ENCODE measurements around the gene TBC1D16.
"Not testable (repeated sequence)": the region's sequence is repeated elsewhere in the genome, so short reads cannot be mapped to it uniquely, and the experiment has no call there.

Gene TBC1D16

GRCh38 chr17:80002690-80003490 lies 32.8 kb downstream of the TBC1D16 start:
- DNase-seq = no peak

GRCh38 chr17:80002070-80002641 lies 33.5 kb downstream of the TBC1D16 start:
- no peak for DNase-seq

- DNase-seq = no peak
Measured at GRCh38 chr17:80000981-80001775, 34.5 kb downstream of the TBC1D16 start.

- DNase-seq = no peak
Measured at GRCh38 chr17:80000136-80000535, 35.5 kb downstream of the TBC1D16 start.

- no peak for DNase-seq
Measured at GRCh38 chr17:79997011-79997660, 38.5 kb downstream of the TBC1D16 start.

- no peak for DNase-seq
Measured at GRCh38 chr17:79996291-79996690, 39.4 kb downstream of the TBC1D16 start.

- DNase-seq = no peak
Measured at GRCh38 chr17:79995696-79996095, 40.0 kb downstream of the TBC1D16 start.

DNA sequence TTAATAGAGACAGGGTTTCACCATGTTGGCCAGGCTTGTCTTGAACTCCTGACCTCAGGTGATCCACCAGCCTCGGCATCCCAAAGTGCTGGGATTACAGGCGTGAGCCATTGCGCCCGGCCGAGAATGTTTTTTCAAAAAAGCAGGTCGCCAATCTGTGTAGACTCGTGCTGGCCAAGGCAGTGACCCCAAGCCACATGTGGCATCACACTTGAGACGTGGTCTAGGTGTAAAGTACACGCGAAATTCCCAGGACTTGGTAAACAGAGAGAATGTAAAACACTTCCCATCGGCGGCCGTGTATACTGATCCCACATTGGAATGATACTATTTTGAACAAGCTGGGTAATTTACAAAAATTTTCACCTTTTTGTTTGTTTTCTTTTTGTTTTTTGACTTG lies 41.1 kb downstream of the TBC1D16 start:
- no peak for DNase-seq

- DNase-seq = not testable (repeated sequence)
Measured at GRCh38 chr17:79994228-79994569, 41.5 kb downstream of the TBC1D16 start.

DNA sequence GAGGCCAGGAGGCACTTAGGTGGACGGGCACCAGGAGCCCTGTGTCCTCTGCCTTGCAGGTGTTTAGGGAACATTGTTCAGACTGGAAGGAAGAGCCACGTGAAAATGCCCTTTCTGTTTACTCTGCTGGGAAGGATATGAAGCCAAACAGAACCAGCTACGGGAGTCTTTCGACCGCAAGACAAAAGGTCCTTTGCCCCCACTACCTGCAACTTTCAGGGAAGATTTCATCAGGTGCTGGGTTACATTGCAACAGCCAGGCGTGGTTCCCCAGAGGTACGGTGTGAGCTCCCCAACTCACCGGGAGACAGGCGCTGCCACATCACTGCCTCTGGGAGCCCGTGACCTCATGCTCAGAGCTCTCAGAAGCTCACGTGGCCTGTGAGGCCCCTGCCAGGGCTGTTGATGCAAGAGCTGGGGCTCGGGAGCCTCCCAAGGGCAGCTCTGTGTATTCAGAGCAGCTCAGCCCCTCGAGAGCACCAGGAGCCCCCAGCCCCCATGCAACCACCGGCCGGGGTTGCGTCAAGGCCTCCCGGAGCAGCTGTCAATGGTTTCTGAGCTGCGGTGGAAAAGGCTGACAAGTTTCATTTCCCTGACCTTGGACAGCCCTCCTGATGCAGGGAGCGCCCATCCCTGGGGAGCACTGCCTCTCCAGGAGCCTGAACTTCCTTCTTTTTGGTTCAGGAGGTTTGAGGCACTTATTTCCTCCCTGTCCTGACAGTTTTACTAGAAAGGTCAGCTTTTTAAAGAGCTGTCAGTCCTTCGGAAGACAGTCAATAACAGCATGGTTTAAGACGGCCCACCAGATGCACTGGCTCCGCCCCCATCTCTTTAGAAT lies 42.1 kb downstream of the TBC1D16 start:
- peak; percentile 49 to 71 for DNase-seq

DNA sequence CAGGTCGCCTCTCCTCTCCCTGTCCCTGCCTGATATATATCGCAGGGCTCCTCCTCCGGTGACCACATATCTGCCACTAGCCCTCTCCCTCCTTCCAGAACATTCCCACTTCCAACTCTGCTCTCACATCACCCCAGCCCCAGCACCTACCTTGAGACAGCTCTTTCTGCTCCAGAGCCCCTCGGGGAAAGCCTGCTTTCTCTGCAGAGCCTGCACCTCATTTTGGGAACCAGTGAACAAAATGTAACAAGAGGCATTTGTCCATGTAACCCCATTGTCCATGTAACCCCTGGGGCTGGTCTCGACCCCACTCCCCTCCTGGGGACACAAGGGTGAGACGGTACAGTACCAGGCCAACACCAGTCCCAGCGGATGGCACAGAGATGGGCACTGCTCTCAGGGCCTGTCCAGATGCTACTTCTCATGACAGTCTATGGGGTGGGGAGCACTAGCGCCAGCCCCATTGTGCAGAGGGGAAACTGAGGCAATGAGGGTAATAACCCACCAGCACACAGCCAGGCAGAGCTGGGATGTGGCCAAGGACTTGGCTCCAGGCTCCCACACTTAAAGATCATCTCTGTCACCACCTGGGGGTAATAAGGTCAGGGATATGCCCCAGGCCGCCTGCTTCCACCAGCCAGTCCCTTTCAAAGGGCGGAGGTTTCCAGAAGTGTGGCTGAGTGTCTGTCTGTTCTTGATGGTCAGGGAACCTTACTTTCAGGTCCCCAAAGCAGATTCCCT lies 42.9 kb downstream of the TBC1D16 start:
- peak; percentile 26 to 64 for DNase-seq

DNA sequence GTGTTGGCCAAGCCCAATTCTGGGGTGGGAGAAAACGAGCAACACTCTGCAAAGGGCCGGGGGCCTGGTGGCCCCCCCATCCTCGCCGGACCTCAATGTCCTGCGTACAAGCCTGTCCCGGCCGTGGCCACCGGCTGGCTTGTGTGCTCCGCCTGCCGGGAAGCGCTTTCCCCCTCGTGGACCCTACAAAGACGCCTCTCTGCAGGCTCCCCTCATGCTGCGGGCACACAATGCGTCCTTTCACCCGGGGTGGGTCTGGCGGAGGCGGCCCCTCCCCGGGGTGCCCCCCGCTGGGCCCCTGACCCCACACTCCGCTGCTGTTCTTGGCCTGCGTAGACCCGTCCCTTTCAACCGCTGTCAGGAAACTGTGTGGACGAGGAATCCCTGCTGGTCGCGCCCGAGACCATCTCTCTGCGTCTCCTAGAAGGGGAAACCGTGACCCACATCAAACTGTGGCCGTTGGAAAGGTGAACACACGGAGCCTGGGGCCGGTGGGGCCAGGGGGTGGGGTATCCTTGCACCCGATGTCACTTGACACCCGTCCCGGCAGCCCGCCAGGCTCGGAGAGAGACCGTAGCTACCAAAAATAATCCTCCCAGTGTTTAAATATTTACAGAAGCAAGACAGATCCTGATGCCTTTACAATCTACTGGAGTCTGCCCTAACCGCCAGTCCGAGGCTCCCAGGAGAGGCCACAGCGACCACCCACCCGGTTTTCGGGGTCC lies 43.6 kb downstream of the TBC1D16 start:
- peak; percentile 55 to 76 for DNase-seq

- peak; percentile 76 to 94 for DNase-seq
Measured at GRCh38 chr17:79991140-79991923, 44.3 kb downstream of the TBC1D16 start.

GRCh38 chr17:79990704-79991103 lies 45.0 kb downstream of the TBC1D16 start:
- DNase-seq = no peak

DNA sequence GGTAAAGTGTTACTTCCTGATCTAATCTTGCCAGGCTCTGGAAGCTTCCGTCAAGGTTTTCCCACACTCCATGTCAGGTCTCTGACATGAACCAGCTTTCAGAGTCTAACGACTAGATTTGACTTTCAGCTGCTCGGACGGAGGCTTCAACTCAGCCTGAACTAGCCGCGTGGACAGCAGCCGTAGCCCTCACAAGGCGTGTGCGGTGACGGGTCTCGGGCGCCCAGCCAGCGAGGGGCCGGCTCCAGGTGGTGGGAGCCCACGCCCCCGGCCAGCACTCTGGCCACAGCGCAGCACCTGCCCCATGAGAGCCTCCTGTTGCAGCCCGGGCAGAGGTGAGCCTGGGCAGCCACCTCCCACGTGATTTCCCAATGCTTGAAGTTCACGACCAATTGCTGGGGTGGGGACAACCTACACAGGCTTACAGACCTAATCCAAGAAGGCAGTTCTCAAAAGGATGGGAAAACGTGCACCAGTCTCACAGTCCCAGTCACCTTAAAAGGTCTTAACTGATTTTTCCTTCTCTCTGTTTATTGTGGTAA lies 45.5 kb downstream of the TBC1D16 start:
- DNase-seq = no peak

- no peak for DNase-seq
Measured at GRCh38 chr17:79989106-79989835, 46.4 kb downstream of the TBC1D16 start.

GRCh38 chr17:79988185-79988971 lies 47.3 kb downstream of the TBC1D16 start:
- DNase-seq = no peak

- DNase-seq = no peak
Measured at GRCh38 chr17:79987935-79988184, 47.8 kb downstream of the TBC1D16 start.

All from NCI-H526 (cell line).